Measurements from ENCODE around the gene ACOX3. TPM values are rescaled to one million over a fixed set of nuclear protein-coding genes. Genes with fewer than 3 reads are reported as not detected.
"Not testable (repeated sequence)": the region's sequence is repeated elsewhere in the genome, so short reads cannot be mapped to it uniquely, and the experiment has no call there.

ACOX3 gene
- polyA plus RNA-seq, 6 donors from 2014 or later: 10.1 to 17.1 (median 14.7) TPM

- peaks cover 0 to 12% of the 10 kb centered on the region in 2 donors for H3K36me3 Mint-ChIP-seq
- H3K27ac Mint-ChIP-seq: no peak overlapping the region
- H3K27me3 Mint-ChIP-seq: no peaks in the 10 kb centered on the region
- DNase-seq (no peak), ATAC-seq (ENCODE audit: low read depth in 2 of 2) (no peak)
- no peak overlapping the region for H3K4me3 Mint-ChIP-seq
- H3K4me1 Mint-ChIP-seq: no peaks in the 10 kb centered on the region
- H3K9me3 Mint-ChIP-seq: peaks cover 0 to 19% (median 4%) of the 10 kb centered on the region in 7 donors
Observed at GRCh38 chr4:8362483-8362882, 78.0 kb downstream of the ACOX3 start.

- Mint-ChIP-seq H3K27me3 (no peaks in the 10 kb centered on the region), H3K36me3 (peaks cover 0 to 5% of the 10 kb centered on the region in 2 donors), H3K4me1 (no peaks in the 10 kb centered on the region), H3K27ac (no peak overlapping the region), H3K4me3 (no peak overlapping the region), H3K9me3 (peaks cover 2 to 19% (median 6%) of the 10 kb centered on the region in 7 donors)
- ATAC-seq (ENCODE audit: low read depth in 2 of 2): no peak
- no peak for DNase-seq
Observed at GRCh38 chr4:8359193-8359592, 81.3 kb downstream of the ACOX3 start.

DNA sequence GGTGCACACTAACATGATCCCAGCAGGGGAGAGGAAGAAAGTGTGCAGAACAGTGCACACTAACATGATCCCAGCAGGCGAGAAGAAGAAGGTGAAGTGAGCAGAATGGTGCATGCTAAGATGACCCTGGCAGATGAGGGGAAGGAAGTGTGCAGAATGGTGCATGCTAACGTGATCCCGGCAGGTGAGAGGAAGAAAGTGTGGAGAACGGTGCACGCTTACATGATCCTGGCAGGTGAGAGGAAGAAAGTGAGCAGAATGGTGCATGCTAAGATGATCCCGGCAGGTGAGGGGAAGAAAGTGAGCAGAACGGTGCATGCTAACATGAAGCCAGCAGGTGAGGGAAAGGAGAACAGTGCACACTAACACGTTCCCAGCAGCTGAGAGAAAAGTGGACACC lies 83.7 kb downstream of the ACOX3 start:
- H3K4me3 Mint-ChIP-seq: no peak overlapping the region
- no peaks in the 10 kb centered on the region for H3K4me1 Mint-ChIP-seq
- DNase-seq (no peak), ATAC-seq (ENCODE audit: low read depth in 2 of 2) (no peak)
- H3K27me3 Mint-ChIP-seq: no peaks in the 10 kb centered on the region
- H3K9me3 Mint-ChIP-seq: peaks cover 0 to 9% (median 5%) of the 10 kb centered on the region in 7 donors
- H3K27ac Mint-ChIP-seq: no peak overlapping the region
- no peaks in the 10 kb centered on the region for H3K36me3 Mint-ChIP-seq

DNA sequence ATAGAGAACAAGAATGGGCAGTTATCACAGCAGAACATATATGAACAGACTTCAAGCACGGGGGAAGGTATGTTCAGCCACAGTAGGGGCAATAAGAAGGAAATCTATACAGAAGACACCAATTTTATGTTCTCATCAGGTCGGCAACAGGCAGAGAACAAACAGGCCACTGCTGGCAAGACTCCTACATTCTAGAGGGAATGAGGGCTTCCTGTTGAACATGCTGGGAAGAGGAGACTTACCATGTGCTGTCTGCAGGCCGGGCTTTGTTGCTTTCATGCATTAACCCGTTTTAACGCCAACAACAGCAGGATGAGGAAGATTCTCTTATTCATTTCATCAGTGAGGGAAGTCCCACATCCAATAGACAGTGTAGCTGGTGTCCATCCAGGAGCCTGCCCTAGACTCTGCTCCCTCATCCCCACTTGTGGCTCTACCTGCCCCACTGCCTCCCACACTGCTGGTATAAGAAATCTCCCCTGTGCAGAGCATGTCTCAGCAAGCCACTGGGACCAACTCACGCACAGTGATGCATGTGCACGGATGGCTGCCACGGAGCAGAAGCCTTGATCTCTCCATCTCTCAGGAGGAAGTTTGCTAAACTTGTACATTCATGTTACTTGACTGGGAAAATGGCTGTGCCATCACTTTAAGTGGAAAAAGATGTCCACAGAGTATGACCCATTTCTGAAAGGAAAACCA lies 84.5 kb downstream of the ACOX3 start:
- H3K9me3 Mint-ChIP-seq: peaks cover 0 to 4% (median 0%) of the 10 kb centered on the region in 7 donors
- no peak overlapping the region for H3K4me3 Mint-ChIP-seq
- H3K4me1 Mint-ChIP-seq: no peaks in the 10 kb centered on the region

DNA sequence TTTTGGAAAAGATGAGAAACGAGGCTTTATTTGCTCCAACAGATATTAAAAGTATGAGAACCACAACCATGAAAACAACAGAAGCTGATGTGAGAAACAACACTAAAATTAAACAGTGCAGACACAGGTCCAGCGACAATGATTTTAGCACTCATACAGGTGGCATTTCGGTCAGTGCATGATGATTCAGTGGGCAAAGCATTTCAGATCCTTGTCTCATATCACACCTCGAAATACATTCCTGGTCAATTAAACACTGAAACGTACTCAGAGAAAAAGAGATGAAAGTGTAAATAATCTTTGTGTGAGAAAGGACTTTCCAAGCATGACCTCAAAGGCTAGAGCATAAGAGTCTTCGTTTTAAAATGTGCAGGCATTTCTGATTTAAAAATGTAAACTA lies 85.2 kb downstream of the ACOX3 start:
- peaks cover 0 to 4% (median 0%) of the 10 kb centered on the region in 7 donors for H3K9me3 Mint-ChIP-seq
- ATAC-seq (ENCODE audit: low read depth in 2 of 2) (no peak), DNase-seq (no peak)
- H3K4me1 Mint-ChIP-seq: no peaks in the 10 kb centered on the region
- no peak overlapping the region for H3K27ac Mint-ChIP-seq
- H3K27me3 Mint-ChIP-seq: no peaks in the 10 kb centered on the region
- H3K36me3 Mint-ChIP-seq: no peaks in the 10 kb centered on the region
- H3K4me3 Mint-ChIP-seq: no peak overlapping the region

More for the DNA sequence above, 84.5 kb downstream of the ACOX3 start:
- no peak for ATAC-seq (ENCODE audit: low read depth in 2 of 2)
- no peak for DNase-seq
- Mint-ChIP-seq H3K27me3 (no peaks in the 10 kb centered on the region), H3K36me3 (no peaks in the 10 kb centered on the region), H3K27ac (no peak overlapping the region)

GRCh38 chr4:8353912-8354453 lies 86.5 kb downstream of the ACOX3 start:
- H3K27ac Mint-ChIP-seq: no peak overlapping the region
- ATAC-seq (ENCODE audit: low read depth in 2 of 2) (no peak), DNase-seq (no peak)
- peaks cover 0 to 4% (median 0%) of the 10 kb centered on the region in 7 donors for H3K9me3 Mint-ChIP-seq
- no peaks in the 10 kb centered on the region for H3K4me1 Mint-ChIP-seq
- no peaks in the 10 kb centered on the region for H3K36me3 Mint-ChIP-seq
- no peaks in the 10 kb centered on the region for H3K27me3 Mint-ChIP-seq
- H3K4me3 Mint-ChIP-seq: peak overlapping the region in 1 of 8 donors; percentile 16

DNA sequence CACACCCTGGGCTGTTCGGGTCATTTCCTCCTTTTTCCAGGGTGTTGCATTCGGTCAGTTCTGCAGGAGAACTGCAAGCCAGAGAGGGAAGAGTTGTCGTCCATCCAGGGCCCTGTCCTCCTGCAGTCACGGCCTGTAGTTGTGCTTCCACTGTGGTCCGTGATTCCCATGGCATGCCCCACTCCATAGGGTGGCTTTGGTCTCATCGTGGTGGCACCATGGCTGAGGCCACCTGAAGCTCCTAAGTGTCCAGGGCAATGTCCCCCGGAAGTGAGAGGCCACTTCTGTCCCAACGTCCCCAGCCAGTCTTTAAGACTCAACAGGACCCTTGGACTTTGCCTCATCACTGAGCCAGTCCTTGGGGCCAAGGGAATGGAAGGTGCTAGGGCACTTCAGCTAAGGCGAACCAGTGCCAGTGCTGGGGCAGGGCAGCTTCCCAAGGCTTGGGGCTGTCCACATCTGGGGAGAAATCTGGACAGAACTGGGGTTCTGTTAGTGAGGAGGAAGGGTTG lies 87.3 kb downstream of the ACOX3 start:
- peak overlapping the region in 1 of 8 donors; percentile 47 for H3K4me3 Mint-ChIP-seq
- ATAC-seq (ENCODE audit: low read depth in 2 of 2) (no peak), DNase-seq (no peak)
- H3K36me3 Mint-ChIP-seq: no peaks in the 10 kb centered on the region
- H3K27ac Mint-ChIP-seq: no peak overlapping the region
- no peaks in the 10 kb centered on the region for H3K27me3 Mint-ChIP-seq
- peaks cover 0 to 4% (median 0%) of the 10 kb centered on the region in 7 donors for H3K9me3 Mint-ChIP-seq
- no peaks in the 10 kb centered on the region for H3K4me1 Mint-ChIP-seq

DNA sequence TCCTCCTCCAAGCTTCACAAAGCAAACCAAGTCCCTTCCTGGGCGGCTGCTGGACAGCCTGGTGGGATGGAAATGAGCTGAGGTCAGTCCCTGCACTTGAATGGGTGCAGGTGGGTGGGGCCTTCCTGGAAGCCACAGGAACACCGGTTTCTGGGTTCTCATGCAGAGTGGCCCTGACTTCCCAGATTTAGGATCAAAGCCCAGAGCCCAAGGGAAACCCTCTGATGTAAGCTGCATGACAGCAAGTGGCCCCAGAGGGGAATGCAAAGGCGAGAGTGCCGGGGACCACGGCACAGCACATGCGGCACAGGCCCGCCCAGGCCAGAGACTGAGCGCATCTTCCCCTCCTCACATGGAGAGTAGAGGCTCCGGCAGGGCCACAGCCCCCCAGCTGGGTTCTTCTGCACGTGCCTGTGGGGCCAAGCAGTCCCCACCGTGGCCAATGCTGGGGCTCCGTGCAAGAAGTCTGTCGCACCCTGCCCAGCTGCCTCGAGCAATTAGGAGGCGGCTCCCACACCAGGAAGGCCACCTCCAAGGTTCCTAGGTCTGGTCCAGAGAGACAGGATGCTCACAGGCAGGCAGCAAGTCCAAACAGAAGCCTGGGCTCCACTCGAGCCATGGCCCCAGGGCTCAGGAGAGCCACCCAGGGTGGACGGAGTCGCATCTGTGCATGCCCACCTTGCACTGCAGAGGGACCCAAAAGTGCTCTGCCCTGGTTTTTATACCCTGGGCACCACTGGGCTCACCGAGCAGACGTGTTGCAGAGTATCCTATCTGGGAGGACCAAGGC lies 88.0 kb downstream of the ACOX3 start:
- Mint-ChIP-seq H3K27me3 (no peaks in the 10 kb centered on the region), H3K9me3 (peaks cover 0 to 4% (median 0%) of the 10 kb centered on the region in 7 donors), H3K36me3 (no peaks in the 10 kb centered on the region), H3K4me1 (no peaks in the 10 kb centered on the region), H3K4me3 (no peak overlapping the region), H3K27ac (no peak overlapping the region)
- ATAC-seq (ENCODE audit: low read depth in 2 of 2): no peak
- no peak for DNase-seq

GRCh38 chr4:8351931-8352367 lies 88.6 kb downstream of the ACOX3 start:
- no peaks in the 10 kb centered on the region for H3K4me1 Mint-ChIP-seq
- DNase-seq (no peak), ATAC-seq (ENCODE audit: low read depth in 2 of 2) (no peak)
- no peaks in the 10 kb centered on the region for H3K27me3 Mint-ChIP-seq
- no peak overlapping the region for H3K27ac Mint-ChIP-seq
- peaks cover 0 to 4% (median 0%) of the 10 kb centered on the region in 7 donors for H3K9me3 Mint-ChIP-seq
- no peaks in the 10 kb centered on the region for H3K36me3 Mint-ChIP-seq
- H3K4me3 Mint-ChIP-seq: no peak overlapping the region

GRCh38 chr4:8350841-8351461 lies 89.6 kb downstream of the ACOX3 start:
- Mint-ChIP-seq H3K27ac (no peak overlapping the region), H3K36me3 (no peaks in the 10 kb centered on the region), H3K4me3 (no peak overlapping the region), H3K4me1 (no peaks in the 10 kb centered on the region), H3K9me3 (peaks cover 0 to 4% (median 0%) of the 10 kb centered on the region in 7 donors), H3K27me3 (peaks cover 0 to 7% (median 0%) of the 10 kb centered on the region in 3 donors)
- ATAC-seq (ENCODE audit: low read depth in 2 of 2): no peak
- DNase-seq: no peak

DNA sequence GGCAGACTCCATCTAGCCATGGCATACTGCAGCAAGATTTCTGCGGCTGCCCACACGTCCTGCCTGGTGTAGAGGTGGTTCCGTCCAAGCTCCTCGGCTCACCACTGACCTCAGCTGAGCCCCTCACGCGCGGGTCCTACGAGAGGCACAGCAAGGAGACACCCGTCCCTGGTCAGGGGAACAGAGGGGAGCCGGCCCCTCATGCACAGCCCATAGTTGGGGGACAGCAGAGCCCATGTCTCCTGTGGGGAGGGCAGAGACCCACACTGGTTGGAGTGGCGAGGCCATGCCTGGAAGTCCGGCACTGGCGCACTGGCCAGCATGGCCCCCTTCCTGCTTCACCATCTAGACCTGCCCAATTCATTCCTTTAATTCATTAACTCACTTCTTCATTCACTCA lies 90.2 kb downstream of the ACOX3 start:
- Mint-ChIP-seq H3K4me3 (no peak overlapping the region), H3K36me3 (no peaks in the 10 kb centered on the region), H3K27me3 (peaks cover 0 to 8% (median 0%) of the 10 kb centered on the region in 3 donors), H3K4me1 (no peaks in the 10 kb centered on the region), H3K27ac (no peak overlapping the region), H3K9me3 (peaks cover 0 to 4% (median 0%) of the 10 kb centered on the region in 7 donors)
- no peak for ATAC-seq (ENCODE audit: low read depth in 2 of 2)
- no peak for DNase-seq

DNA sequence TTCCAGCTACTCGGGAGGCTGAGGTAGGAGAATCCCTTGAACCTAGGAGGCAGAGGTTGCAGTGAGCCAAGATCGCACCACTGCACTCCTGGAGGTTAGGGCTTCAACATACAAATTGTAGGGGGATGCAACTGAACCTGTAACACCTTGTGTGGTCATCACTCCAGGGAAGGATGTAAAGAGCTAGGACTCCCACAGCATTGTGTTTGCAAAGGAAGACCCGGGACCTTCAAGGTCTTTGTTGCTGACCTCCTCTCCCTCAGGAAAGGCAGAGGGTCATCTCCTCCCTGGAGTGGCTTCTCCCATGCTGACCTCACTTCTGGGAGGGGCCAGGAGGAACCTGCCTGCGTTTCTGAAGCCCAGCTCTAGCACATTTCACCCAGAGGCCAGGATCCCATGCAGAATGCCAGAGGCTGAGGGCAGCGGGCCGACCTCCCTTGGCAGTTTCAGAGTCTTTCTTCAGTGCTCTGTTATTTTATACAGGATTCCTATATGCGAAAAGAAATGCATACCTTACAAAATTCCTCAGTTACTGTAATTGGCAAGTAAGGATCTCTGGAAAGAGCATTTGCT lies 90.8 kb downstream of the ACOX3 start:
- Mint-ChIP-seq H3K27me3 (peaks cover 0 to 11% (median 5%) of the 10 kb centered on the region in 3 donors), H3K36me3 (no peaks in the 10 kb centered on the region), H3K9me3 (peaks cover 0 to 4% (median 0%) of the 10 kb centered on the region in 7 donors), H3K4me1 (no peaks in the 10 kb centered on the region), H3K4me3 (no peak overlapping the region), H3K27ac (no peak overlapping the region)
- ATAC-seq (ENCODE audit: low read depth in 2 of 2) (no peak), DNase-seq (no peak)

- H3K27me3 Mint-ChIP-seq: peaks cover 0 to 11% (median 9%) of the 10 kb centered on the region in 3 donors
- not testable (repeated sequence) for H3K27ac Mint-ChIP-seq; H3K4me1 Mint-ChIP-seq; DNase-seq; ATAC-seq (ENCODE audit: low read depth in 2 of 2); H3K9me3 Mint-ChIP-seq; H3K4me3 Mint-ChIP-seq; H3K36me3 Mint-ChIP-seq
Observed at GRCh38 chr4:8349236-8349635, 91.3 kb downstream of the ACOX3 start.
